Upper lobe of right lung (tissue), 1 donor: Measurements from ENCODE around the gene PDE1C. TPM values are rescaled to one million over a fixed set of nuclear protein-coding genes. Genes with fewer than 3 reads are reported as not detected.
"Not testable (repeated sequence)": the region's sequence is repeated elsewhere in the genome, so short reads cannot be mapped to it uniquely, and the experiment has no call there.

Experiments used
- ATAC-seq: fragments of 200-7000 bp; cut with Tn5 transposase; one replicate; pipeline ENCODE4 v1.9.1; 2020; ENCODE audit warnings: mild to moderate bottlenecking, moderate library complexity
- DNase-seq: peaks from one replicate; pipeline ENCODE4 v3.0.0-alpha.2; 2020
- H3K27ac ChIP-seq: fragments of 200-600 bp; one replicate; pipeline ENCODE4 v1.8.0; 2022
- H3K27me3 ChIP-seq: fragments of 200-600 bp; one replicate; pipeline ENCODE4 v1.8.0; 2022; ENCODE audit warnings: mild to moderate bottlenecking
- H3K36me3 ChIP-seq: fragments of 200-600 bp; one replicate; pipeline ENCODE4 v1.8.0; 2022
- H3K4me1 ChIP-seq: fragments of 200-600 bp; one replicate; pipeline ENCODE4 v1.8.0; 2022
- H3K4me3 ChIP-seq: fragments of 200-600 bp; one replicate; pipeline ENCODE4 v1.8.0; 2022; ENCODE audit warnings: mild to moderate bottlenecking
- H3K9me3 ChIP-seq: fragments of 200-600 bp; one replicate; pipeline ENCODE4 v1.8.0; 2022
- intact Hi-C: fragments of 100-400 bp; cut with DNase I; formaldehyde crosslinking; loops from one replicate; pipeline ENCODE4 v1.11.0; 2022
- total RNA-seq: library from RNA; stranded (reverse); fragmentation: NEBNext Ultra II Directional; extraction: Animal tissue kit (Norgen Biotek cat#: 25700); gene quantifications from one replicate; pipeline ENCODE4 v1.2.1, GENCODE V29; 2021
- TF ChIP-seq, protein P1 (sequence below): fragments of 200-600 bp; IDR thresholded peaks from one replicate; pipeline ENCODE4 v1.8.0; 2022; ENCODE audit warnings: antibody characterized with exemption
- donor health status: DM: no; HTN: yes; CAD: no; lungs with severe emphysema.

Gene PDE1C
- total RNA-seq, 1 donor from 2014 or later, result 13.0 TPM

DNA sequence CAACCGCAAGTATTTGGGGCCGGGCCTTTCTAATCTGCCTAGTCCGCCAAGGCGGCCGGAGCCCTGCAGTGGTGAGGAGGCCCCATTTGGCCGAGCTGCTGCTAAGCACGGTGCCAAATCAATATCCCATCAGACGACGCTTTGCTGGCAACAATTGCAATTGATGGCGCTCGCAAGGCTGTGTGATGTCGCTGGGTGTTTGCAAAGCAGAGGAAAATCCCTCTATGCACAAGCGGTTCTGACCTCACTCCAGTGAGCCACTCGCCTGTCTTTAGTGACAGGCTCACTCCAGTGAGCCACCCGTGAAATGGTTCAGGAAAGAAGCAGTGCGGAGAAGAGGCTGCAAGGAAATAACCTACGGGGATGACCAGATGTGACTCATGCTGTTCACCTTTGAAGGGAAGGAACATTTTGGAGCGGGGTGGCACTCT lies 18.3 kb upstream of the PDE1C start:
- H3K36me3 ChIP-seq, result no peaks in the 10 kb centered on the region
- no peaks in the 10 kb centered on the region for H3K9me3 ChIP-seq
- ATAC-seq, result no peak
- no peaks in the 10 kb centered on the region for H3K4me1 ChIP-seq
- no peak overlapping the region for H3K27ac ChIP-seq
- intact Hi-C loops, result no loop called here
- TF ChIP-seq, protein P1, sequence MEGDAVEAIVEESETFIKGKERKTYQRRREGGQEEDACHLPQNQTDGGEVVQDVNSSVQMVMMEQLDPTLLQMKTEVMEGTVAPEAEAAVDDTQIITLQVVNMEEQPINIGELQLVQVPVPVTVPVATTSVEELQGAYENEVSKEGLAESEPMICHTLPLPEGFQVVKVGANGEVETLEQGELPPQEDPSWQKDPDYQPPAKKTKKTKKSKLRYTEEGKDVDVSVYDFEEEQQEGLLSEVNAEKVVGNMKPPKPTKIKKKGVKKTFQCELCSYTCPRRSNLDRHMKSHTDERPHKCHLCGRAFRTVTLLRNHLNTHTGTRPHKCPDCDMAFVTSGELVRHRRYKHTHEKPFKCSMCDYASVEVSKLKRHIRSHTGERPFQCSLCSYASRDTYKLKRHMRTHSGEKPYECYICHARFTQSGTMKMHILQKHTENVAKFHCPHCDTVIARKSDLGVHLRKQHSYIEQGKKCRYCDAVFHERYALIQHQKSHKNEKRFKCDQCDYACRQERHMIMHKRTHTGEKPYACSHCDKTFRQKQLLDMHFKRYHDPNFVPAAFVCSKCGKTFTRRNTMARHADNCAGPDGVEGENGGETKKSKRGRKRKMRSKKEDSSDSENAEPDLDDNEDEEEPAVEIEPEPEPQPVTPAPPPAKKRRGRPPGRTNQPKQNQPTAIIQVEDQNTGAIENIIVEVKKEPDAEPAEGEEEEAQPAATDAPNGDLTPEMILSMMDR, result no peak
- no peak for DNase-seq
- no peak overlapping the region for H3K4me3 ChIP-seq
- no peaks in the 10 kb centered on the region for H3K27me3 ChIP-seq

DNA sequence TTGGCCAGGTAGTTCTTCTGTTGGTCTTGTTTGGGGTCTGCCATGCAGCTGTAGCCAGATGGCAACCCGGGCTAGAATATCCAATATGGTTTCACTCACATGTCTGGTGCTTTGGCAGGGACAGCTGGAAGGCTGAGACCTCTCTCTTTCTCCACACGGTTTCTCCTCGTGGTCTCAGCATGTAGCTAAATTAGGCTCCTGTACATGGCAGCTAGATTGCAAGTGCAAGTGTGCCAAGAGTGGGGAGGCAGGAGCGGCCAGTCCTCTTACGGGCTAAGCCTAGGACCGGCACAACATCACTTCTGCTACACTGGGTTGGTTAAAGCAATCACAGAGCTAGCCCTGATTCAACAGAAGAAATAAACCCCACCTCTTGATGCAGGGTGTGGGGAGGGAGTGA lies 9.3 kb upstream of the PDE1C start:
- H3K27ac ChIP-seq, result no peak overlapping the region

DNA sequence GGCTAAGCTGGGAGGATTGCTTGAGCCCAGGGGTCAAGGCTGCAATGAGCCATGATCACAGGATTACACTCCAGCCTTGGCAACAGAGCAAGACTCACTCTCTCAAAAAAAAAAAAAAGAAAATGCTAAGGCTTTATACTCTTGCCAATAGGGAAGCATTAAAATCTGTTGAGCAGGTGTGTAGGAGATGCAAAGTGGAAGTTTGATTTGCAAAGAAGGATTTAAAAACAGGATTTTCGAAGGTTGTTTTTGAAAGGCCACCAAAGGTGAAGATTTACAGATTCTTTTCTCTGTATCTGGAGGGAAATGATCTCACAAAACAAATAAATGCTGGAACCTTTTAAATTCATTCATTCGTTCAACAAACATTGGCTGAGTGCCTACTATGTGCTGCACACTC lies 8.6 kb upstream of the PDE1C start:
- Histone ChIP-seq H3K36me3 (no peaks in the 10 kb centered on the region), H3K27me3 (no peaks in the 10 kb centered on the region), H3K27ac (no peak overlapping the region), H3K9me3 (no peaks in the 10 kb centered on the region), H3K4me3 (no peak overlapping the region), H3K4me1 (no peaks in the 10 kb centered on the region)
- TF ChIP-seq, protein P1, result no peak
- intact Hi-C loops, result no loop called here
- ATAC-seq, result no peak
- no peak for DNase-seq

More for the DNA sequence above, 9.3 kb upstream of the PDE1C start:
- intact Hi-C loops, result no loop called here
- Histone ChIP-seq H3K36me3 (no peaks in the 10 kb centered on the region), H3K27me3 (no peaks in the 10 kb centered on the region), H3K9me3 (no peaks in the 10 kb centered on the region), H3K4me3 (no peak overlapping the region), H3K4me1 (no peaks in the 10 kb centered on the region)
- no peak for DNase-seq
- TF ChIP-seq, protein P1, result no peak
- ATAC-seq, result no peak

DNA sequence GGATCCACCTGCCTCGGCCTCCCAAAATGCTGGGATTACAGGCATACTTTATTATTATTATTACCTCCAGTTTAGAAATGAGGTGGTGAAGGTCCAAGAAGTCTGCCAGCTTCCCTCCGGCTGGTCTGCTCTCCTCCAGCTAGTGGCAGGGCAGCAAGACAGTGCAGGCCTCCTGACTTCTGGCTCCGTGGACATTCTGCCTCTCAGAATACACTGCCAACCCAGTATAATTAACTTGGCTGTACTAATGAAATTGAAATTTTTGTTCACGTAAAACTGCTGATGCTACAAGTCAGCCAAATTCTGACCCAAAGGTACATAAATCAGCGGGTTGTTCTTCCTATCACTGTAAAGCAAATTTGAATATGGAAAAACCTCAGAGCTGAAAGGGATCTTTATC lies 7.6 kb upstream of the PDE1C start:
- TF ChIP-seq, protein P1, result no peak
- H3K27ac ChIP-seq, result no peak overlapping the region

DNA sequence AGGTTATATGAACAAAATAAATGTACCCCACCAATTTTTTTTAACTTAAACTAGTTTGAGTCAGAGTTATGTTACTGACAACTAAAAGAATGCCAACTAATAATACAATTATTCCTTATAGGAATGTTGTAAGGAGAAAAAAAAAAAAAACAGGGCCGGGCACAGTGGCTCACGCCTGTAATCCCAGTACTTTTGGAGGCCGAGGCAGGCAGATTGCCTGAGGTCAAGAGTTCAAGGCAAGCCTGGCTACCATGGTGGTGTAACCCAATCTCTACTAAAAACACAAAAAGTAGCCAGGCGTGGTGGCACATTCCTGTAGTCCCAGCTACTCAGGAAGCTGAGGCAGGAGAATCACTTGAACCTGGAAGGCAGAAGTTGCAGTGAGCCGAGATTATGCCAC lies 6.6 kb upstream of the PDE1C start:
- H3K4me3 ChIP-seq, intact Hi-C loops, H3K27me3 ChIP-seq, H3K9me3 ChIP-seq, DNase-seq, H3K27ac ChIP-seq, ATAC-seq, H3K36me3 ChIP-seq, H3K4me1 ChIP-seq: not testable (repeated sequence)

More for the DNA sequence above, 7.6 kb upstream of the PDE1C start:
- no peaks in the 10 kb centered on the region for H3K9me3 ChIP-seq
- no peaks in the 10 kb centered on the region for H3K4me1 ChIP-seq
- intact Hi-C loops, result no loop called here
- no peaks in the 10 kb centered on the region for H3K36me3 ChIP-seq
- no peak overlapping the region for H3K4me3 ChIP-seq
- DNase-seq, result no peak
- ATAC-seq, result no peak
- no peaks in the 10 kb centered on the region for H3K27me3 ChIP-seq

DNA sequence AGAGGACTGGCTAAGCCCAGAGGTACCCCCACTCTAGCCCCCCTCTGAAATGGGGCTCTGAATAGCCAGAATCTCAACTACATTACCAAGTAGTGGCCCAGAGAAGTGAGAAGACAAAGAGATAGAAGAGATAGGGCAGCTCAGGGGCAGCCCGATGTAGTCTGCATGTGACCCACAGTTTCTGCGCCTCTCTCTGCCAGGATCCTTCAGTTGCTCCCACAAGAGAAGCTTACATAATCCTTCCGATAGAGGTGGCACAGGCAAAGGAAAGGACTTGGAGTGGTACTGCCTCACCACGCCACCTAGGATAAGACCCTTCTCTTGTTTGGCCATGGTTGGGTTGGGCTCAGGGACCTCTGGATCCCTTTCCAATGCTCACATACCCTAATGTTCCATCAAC lies 5.4 kb upstream of the PDE1C start:
- H3K36me3 ChIP-seq, result no peaks in the 10 kb centered on the region

More for the DNA sequence above, 5.4 kb upstream of the PDE1C start:
- H3K27ac ChIP-seq, result no peak overlapping the region
- no peak overlapping the region for H3K4me3 ChIP-seq
- no peaks in the 10 kb centered on the region for H3K9me3 ChIP-seq
- TF ChIP-seq, protein P1, result no peak
- ATAC-seq (no peak), DNase-seq (no peak)
- peaks cover 6% of the 10 kb centered on the region for H3K27me3 ChIP-seq
- intact Hi-C loops, result no loop called here
- H3K4me1 ChIP-seq, result no peaks in the 10 kb centered on the region
